Thyroid gland (tissue), 4 donors: ENCODE data around the gene LDLRAD4.

Experiments used
- POLR2A ChIP-seq, 2 donors: fragments of 450-650 bp; IDR thresholded peaks; one replicate each; pipeline ENCODE4 v1.6.1; 2017; ENCODE audit warnings: antibody characterized with exemption in 2 of 2, mild to moderate bottlenecking in 2 of 2, moderate library complexity in 1 of 2
- TF ChIP-seq, protein P1 (sequence below), 6 experiments: fragments of 200-600 bp in 3 of 6; fragments of 450-650 bp in 3 of 6; sonication (generic) in 3 of 6; IDR thresholded peaks; one replicate each; pipeline ENCODE4 v1.5.1; 2016 to 2019; ENCODE audit warnings: antibody characterized with exemption in 6 of 6, mild to moderate bottlenecking in 2 of 6, inconsistent platforms in 1 of 6, moderate library complexity in 1 of 6

DNA sequence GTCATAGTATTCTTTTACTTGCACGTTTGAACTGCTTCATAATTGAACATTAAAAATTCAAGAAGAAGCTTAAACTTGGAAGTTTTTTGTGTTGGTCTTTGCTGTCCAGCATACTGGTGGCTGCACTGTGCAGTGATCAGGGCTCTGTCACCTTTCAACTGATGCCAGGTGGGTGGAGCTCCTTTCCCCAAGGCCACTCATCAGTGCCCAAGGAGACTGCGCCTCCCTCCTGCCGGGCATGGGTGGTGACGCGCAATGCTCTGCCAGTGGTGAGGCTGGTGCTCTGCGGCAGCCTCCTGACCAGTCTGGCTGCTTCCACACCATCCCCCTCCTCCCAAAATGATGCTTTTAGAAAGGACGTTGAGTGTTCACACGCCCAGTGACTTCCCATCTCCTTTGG is 16.0 kb upstream of the LDLRAD4 start:
- no peak for TF ChIP-seq POLR2A (IDR thresholded peaks at IDR 0.05)
- TF ChIP-seq, protein P1, sequence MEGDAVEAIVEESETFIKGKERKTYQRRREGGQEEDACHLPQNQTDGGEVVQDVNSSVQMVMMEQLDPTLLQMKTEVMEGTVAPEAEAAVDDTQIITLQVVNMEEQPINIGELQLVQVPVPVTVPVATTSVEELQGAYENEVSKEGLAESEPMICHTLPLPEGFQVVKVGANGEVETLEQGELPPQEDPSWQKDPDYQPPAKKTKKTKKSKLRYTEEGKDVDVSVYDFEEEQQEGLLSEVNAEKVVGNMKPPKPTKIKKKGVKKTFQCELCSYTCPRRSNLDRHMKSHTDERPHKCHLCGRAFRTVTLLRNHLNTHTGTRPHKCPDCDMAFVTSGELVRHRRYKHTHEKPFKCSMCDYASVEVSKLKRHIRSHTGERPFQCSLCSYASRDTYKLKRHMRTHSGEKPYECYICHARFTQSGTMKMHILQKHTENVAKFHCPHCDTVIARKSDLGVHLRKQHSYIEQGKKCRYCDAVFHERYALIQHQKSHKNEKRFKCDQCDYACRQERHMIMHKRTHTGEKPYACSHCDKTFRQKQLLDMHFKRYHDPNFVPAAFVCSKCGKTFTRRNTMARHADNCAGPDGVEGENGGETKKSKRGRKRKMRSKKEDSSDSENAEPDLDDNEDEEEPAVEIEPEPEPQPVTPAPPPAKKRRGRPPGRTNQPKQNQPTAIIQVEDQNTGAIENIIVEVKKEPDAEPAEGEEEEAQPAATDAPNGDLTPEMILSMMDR (IDR thresholded peaks at IDR 0.05) = no peak
